ENCODE results near the gene UQCR11. TPM values are rescaled to one million over a fixed set of nuclear protein-coding genes. Genes with fewer than 3 reads are reported as not detected.

The UQCR11 gene
- polyA plus RNA-seq, 1 donor (not counting 4 experiments of a cell fraction or from before 2014, with no cell fraction given) = 327 TPM

DNA sequence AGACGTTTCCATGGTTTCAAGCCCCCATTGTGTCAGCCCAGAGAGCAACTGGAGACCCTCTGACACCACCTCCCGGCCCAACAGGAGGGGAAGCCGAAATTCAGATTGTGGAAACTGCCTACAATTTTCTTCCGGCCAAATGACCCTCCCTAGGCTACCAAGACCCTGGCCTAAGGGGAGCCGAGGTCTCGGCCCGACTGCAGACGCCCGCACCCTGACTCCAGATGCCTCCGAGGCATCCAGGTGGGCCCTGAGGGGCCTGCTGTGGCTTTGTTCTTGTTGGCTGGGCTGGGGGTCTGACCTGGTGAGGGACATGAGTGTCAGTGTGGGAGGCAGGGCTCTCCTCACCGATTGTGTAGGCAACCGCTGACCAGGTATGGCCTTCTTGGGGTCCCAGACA lies 46.7 kb downstream of the UQCR11 start:
- Histone ChIP-seq H3K4me1 (ENCODE audit: control insufficient read depth, extremely low read depth, insufficient read depth, low read length) (no peaks in the 10 kb centered on the region), H3K9me3 (ENCODE audit: control insufficient read depth, low read depth, low read length) (no peaks in the 10 kb centered on the region), H3K9ac (ENCODE audit: control insufficient read depth, extremely low read depth, insufficient read depth, low read length) (no peak overlapping the region), H3K27me3 (ENCODE audit: control insufficient read depth, extremely low read depth, insufficient read depth, low read length) (no peaks in the 10 kb centered on the region), H3K4me3 (ENCODE audit: control insufficient read depth in 2 of 3, extremely low read depth in 1 of 3, insufficient read depth in 2 of 3, low read depth in 1 of 3, low read length in 3 of 3) (no peak overlapping the region), H4K20me1 (ENCODE audit: control insufficient read depth, extremely low read depth, insufficient read depth, low read length) (no peaks in the 10 kb centered on the region), H3K36me3 (ENCODE audit: control insufficient read depth in 2 of 2, extremely low read depth in 1 of 2, insufficient read depth in 2 of 2, low read length in 2 of 2) (peaks cover 0 to 6% of the 10 kb centered on the region in 2 experiments), H3K9me1 (ENCODE audit: control insufficient read depth, extremely low read depth, insufficient read depth, low read length) (no peaks in the 10 kb centered on the region), H2AFZ (ENCODE audit: control insufficient read depth, low read length) (no peak overlapping the region), H3K27ac (ENCODE audit: control insufficient read depth, insufficient read depth, low read length) (no peak overlapping the region), H3K4me2 (ENCODE audit: control insufficient read depth, extremely low read depth, insufficient read depth, low read depth, low read length) (no peak overlapping the region), H3K79me2 (ENCODE audit: control insufficient read depth, insufficient read depth, low read length) (peaks cover 18% of the 10 kb centered on the region)
- dilution Hi-C loops (cut with MboI; ENCODE audit: extremely low pct_ligation_motif_present, low sequenced_read_pairs) = no loop called here
- no peak for DNase-seq (ENCODE audit: low read depth, low spot score)
- TF ChIP-seq, protein P1, sequence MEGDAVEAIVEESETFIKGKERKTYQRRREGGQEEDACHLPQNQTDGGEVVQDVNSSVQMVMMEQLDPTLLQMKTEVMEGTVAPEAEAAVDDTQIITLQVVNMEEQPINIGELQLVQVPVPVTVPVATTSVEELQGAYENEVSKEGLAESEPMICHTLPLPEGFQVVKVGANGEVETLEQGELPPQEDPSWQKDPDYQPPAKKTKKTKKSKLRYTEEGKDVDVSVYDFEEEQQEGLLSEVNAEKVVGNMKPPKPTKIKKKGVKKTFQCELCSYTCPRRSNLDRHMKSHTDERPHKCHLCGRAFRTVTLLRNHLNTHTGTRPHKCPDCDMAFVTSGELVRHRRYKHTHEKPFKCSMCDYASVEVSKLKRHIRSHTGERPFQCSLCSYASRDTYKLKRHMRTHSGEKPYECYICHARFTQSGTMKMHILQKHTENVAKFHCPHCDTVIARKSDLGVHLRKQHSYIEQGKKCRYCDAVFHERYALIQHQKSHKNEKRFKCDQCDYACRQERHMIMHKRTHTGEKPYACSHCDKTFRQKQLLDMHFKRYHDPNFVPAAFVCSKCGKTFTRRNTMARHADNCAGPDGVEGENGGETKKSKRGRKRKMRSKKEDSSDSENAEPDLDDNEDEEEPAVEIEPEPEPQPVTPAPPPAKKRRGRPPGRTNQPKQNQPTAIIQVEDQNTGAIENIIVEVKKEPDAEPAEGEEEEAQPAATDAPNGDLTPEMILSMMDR (optimal IDR thresholded peaks at IDR 0.05 in 1 of 3, IDR thresholded peaks at IDR 0.05 in 1 of 3, conservative IDR thresholded peaks at IDR 0.05 in 1 of 3; ENCODE audit: extremely low read depth in 1 of 3, insufficient read depth in 2 of 3, low read length in 3 of 3) = no peak
- no peak for FAIRE-seq

DNA sequence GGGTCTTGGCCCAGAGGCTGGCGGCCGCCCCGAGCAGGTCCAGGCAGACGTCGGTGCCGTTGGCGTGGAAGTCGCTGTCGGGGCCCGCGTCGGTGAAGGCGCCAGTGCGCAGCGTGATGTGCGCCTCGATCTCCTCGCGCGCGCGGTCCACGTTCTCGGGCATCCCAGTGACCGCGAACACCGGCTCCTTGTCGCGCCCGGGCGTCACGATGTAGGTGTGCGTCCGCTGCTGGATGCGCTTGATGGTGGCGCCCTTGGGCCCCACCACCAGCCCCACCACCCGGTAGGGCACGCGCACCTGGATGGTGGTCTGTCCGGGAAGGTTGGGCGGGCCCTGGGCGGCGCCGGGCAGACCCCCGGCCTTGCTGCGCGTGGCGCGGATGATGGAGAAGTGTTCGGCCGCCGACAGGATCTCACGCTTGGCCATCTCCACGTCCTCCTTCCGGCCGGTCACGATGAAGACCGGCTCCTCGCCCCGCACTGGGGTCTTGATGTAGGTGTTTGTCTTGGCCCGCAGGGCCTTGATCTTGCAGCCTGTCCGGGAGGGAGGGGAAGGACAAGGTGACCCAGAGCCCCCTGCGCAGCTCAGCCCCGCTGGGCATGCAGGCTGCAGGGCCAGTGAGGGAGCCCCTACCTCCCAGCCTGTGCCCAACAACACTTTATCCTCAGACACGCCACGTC lies 48.7 kb downstream of the UQCR11 start:
- H3K27me3 ChIP-seq (ENCODE audit: control insufficient read depth, extremely low read depth, insufficient read depth, low read length) = no peaks in the 10 kb centered on the region
- H3K9ac ChIP-seq (ENCODE audit: control insufficient read depth, extremely low read depth, insufficient read depth, low read length) = no peak overlapping the region
- H3K9me1 ChIP-seq (ENCODE audit: control insufficient read depth, extremely low read depth, insufficient read depth, low read length) = no peaks in the 10 kb centered on the region
- no peak overlapping the region for H3K27ac ChIP-seq (ENCODE audit: control insufficient read depth, insufficient read depth, low read length)
- DNase-seq (ENCODE audit: low read depth, low spot score) (no peak), FAIRE-seq (no peak)
- dilution Hi-C loops (cut with MboI; ENCODE audit: extremely low pct_ligation_motif_present, low sequenced_read_pairs) = no loop called here
- H3K9me3 ChIP-seq (ENCODE audit: control insufficient read depth, low read depth, low read length) = no peaks in the 10 kb centered on the region
- TF ChIP-seq EZH2 (IDR thresholded peaks at IDR 0.05; ENCODE audit: low read length) = no peak
- TF ChIP-seq, protein P1 (optimal IDR thresholded peaks at IDR 0.05 in 1 of 3, IDR thresholded peaks at IDR 0.05 in 1 of 3, conservative IDR thresholded peaks at IDR 0.05 in 1 of 3; ENCODE audit: extremely low read depth in 1 of 3, insufficient read depth in 2 of 3, low read length in 3 of 3) = no peak
- H3K4me2 ChIP-seq (ENCODE audit: control insufficient read depth, extremely low read depth, insufficient read depth, low read depth, low read length) = no peak overlapping the region
- H3K4me1 ChIP-seq (ENCODE audit: control insufficient read depth, extremely low read depth, insufficient read depth, low read length) = no peaks in the 10 kb centered on the region
- no peak overlapping the region for H2AFZ ChIP-seq (ENCODE audit: control insufficient read depth, low read length)
- no peak overlapping the region for H3K4me3 ChIP-seq (ENCODE audit: control insufficient read depth in 2 of 3, extremely low read depth in 1 of 3, insufficient read depth in 2 of 3, low read depth in 1 of 3, low read length in 3 of 3)
- H3K36me3 ChIP-seq (ENCODE audit: control insufficient read depth in 2 of 2, extremely low read depth in 1 of 2, insufficient read depth in 2 of 2, low read length in 2 of 2) = peaks cover 0 to 6% of the 10 kb centered on the region in 2 experiments
- H3K79me2 ChIP-seq (ENCODE audit: control insufficient read depth, insufficient read depth, low read length) = peaks cover 11% of the 10 kb centered on the region
- H4K20me1 ChIP-seq (ENCODE audit: control insufficient read depth, extremely low read depth, insufficient read depth, low read length) = no peaks in the 10 kb centered on the region
